ENCODE results near the gene RRP1.

Gene RRP1, protein sequence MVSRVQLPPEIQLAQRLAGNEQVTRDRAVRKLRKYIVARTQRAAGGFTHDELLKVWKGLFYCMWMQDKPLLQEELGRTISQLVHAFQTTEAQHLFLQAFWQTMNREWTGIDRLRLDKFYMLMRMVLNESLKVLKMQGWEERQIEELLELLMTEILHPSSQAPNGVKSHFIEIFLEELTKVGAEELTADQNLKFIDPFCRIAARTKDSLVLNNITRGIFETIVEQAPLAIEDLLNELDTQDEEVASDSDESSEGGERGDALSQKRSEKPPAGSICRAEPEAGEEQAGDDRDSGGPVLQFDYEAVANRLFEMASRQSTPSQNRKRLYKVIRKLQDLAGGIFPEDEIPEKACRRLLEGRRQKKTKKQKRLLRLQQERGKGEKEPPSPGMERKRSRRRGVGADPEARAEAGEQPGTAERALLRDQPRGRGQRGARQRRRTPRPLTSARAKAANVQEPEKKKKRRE

DNA sequence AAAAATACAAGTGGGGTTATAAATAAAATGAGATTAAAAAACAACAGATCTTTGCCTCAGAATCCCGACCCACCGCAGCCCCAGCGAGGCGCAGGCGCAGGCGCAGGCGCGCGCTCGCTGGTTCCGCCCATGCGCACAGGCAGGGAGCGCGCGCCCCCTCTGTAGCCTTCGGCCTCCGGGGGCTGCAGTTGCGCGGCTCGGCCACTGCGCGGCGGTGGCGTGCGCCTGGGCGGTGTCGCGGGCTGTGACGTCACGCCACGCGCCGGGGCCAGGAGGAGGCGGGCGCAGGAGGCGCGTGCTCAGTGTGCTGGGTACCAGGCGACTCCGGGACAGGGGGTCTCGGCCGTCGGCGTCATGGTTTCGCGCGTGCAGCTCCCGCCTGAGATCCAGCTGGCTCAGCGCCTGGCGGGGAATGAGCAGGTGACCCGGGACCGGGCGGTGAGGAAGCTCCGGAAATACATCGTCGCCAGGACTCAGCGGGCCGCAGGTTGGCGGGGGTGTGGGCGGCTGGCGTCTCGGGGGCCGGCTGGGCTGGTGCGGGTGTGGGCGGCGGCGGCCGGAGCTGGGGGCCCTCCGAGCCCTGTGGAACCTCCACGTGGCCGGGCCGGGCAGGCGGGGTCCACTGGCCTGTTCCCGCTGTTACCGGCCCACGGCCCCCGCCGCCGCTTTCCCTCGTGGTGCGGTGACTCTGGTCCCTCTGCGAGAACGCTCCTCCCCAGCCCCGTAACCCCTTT, at the start of gene RRP1:
RRP1 (plus strand) TSS at position 302 of the 734 bp plus-strand sequence; CDS start at position 355, 53 bp downstream.
- DNase-seq, result peak; percentile 93

DNA sequence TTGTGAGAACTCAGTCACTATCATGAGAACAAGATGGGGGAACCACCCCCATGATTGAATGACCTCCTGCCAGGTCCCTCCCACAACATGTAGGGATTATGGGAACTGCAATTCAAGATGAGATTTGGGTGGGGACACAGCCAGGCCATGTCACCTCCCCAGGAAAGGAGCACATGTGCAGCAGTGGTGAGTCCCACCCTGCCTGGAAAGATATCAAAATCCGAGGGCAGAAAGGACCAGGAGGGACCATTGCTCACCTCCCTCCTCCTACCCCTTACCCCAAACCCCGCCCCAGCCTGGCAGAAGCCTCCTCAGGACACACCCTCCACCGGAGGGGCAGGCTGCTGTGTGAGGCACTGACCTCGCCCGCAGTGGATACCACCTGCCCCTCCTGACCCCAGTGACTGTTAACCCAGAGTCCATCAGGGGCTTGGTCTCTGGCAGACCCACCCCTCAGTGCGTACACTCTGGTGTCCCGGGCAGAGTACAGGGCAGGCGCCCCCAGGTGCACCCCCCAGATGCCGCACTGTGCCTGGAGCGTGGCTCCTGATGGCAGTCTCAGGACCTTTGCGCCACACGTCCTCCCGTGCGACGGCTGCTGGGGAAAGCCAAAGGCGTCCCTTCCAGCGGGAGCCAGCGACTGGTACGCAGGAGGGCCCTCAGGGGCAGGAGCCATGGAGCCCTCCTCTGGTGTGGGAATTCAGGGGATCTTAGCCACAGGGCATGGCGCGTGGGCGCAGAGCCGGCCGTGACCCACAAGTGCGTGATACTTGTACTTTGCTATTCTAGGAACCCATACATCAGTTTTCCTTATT, 49.5 kb upstream of the RRP1 start:
- no peak for DNase-seq

DNA sequence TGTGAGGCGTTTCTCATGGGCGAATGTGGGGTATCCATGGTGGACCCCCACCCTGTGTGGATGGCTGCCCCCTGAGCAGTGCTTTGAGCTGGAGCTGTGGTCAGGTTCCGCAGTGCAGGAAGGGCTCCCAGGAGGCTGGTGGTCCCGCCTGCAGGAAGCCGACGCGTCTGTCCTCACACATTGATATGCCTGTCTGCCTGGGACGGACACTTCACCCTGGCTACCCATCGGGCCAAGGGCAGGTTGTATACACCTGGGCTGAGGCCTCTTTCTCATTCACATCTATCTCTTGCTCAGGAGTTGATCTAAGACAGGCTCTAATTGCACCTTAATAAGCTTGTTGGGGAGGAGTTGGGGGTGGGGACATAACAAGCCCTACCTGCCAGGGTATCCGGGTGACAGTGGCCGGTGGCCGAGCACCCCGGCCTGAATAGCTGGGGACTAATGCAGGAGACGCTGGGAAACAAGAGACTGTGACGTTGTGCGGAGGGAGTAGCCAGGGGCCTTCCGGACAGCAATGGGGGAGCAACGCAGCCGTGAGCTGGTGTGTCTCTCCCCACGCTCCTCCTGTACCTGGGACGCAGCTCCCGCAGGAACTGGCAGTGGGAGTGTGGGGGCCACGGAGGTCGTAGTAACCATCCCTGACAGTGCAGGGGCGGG, 48.8 kb upstream of the RRP1 start:
- no peak for DNase-seq

DNA sequence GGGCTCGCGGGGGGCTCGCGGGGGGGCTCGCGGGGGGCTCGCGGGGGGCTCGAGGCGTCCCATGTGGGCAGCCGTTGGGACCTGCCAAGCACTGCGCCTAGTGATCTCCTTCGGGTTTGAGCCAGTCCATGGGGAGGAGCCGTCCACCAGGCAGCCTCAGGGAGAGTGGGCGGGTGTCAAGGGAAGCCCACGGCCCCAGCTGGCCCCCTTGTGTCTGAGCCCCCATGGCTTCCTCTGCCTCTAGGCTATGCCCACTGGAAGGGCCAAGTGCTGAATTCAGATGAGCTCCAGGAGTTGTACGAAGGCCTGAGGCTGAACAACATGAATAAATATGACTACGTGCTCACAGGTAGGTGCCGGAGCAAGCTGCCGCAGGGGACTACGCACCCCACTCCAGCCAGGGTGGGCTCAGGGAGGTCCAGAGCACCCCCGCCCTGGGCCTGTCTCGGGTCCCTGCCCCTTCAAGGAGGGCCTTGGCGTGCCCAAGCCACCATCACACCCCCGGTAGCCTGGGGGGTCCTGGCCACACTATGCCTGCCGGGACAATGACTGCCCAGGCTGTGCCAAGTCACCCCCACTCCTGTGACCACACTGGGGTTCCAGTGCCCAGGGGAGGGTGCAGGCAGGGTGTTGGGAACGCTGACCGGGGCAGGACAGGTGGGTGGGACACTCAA, 47.8 kb upstream of the RRP1 start:
- DNase-seq, result no peak

- no peak for DNase-seq
Measured at GRCh38 chr21:43743947-43744346, 45.4 kb upstream of the RRP1 start.

DNA sequence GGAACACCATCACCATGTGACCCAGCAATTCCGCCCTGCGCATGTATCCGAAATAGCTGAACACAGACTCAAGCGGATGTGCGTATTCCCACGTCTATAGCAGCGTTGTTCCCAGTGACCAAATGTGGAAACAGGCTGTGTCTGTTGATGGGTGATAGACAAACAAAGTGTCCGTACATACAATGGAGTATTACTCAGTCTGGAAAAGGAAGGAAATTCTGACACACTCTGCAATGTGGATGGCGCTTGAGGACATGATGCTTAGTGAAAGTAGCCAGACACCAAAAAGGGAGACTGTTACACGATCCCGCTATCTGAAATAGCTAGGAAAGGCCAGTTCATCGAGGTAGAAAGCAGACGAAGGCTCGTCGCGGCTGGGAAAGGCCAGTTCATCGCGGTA, 44.7 kb upstream of the RRP1 start:
- no peak for DNase-seq

- DNase-seq, result no peak
Measured at GRCh38 chr21:43745772-43746517, 43.4 kb upstream of the RRP1 start.

GRCh38 chr21:43748622-43749021, 40.8 kb upstream of the RRP1 start:
- no peak for DNase-seq

DNA sequence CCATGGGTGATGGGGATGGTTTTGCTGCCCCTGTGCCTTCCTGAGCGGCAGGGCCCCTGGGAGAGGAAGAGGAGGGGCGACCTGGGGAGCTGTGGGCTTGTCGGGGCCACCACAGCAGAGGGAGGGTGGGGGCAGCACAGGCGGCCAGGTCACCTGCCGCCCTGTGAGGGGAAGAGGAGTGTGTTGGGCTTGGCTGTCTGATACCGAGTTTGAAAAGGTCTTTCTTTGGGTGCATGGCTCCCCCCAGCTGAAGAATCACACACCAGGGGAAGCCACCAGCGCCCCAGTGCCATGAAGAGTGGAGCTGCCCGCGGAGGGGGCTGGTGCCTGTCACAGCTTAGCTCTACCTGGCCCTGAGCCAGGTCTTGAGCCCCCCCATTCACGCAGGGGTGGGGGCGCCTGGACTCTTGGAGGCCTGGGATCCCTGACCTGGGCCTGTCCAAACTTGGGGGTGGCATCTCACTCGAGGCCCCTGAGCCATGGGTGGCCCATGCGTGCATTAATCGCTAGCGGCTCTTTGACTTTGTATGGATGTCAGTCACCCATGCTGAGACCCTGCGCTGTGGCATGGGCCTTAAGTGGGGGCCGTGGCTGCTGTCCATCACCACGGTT, 39.6 kb upstream of the RRP1 start:
- DNase-seq, result no peak

DNA sequence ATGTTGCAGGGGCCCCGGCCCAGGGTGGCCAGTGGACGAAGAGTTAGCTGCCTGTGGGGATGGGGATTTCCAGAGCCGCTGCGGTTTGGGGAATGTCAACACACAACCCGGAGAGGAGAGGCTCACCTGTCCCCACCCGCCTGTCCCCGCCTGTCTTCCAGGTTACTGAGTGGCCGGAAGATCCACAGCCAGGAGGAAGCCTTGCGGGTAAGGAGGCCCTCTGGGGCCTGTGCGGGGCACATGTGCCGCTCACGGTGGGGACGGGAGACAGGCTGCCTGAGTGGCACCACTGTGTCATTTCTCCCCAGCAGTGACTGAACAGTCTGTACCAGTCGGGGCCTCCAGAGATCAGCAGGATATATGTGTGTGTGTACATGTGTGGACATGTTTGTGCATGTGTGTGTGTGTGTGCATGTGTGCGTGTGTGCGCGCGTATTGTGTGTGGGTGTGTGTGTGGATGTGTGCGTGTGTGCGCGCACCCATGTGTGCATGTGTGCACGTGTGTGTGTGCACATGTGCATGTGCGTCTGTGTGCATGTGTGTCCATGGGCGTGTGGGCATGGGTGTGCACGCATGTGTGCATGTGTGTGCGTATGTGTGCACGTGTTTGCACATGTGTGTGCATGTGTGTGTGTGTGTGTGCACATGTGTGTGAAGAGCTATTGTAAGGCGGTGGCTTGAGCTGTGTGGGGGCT, 38.9 kb upstream of the RRP1 start:
- no peak for DNase-seq

DNA sequence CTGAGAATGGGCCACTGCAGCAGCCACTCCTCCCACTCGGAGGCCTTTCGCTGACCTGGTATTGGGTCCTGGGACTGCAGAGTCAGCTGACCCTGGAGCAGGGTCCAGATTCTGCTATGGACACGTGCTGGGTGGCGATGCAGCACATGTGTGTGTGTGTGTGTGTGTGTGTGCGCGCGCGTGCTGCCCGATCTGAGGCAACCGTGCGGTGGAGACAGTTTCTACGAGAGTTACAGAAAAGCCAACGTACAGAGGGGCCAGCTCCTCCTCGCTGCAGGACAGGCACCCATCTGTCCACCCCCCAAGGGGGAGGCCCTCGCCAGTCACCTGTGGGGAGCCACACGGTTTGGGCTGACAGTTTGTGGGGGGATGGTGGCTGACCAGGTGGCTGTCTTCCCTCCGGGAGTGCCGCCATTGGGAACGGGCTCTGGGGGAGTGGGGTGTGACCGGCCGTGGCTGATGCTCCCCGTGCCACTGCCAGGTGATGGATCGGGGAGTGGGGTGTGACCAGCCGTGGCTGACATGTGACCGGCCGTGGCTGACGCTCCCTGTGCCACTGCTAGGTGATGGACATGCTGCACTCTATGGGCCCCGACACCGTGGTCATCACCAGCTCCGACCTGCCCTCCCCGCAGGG, 37.3 kb upstream of the RRP1 start:
- no peak for DNase-seq

DNA sequence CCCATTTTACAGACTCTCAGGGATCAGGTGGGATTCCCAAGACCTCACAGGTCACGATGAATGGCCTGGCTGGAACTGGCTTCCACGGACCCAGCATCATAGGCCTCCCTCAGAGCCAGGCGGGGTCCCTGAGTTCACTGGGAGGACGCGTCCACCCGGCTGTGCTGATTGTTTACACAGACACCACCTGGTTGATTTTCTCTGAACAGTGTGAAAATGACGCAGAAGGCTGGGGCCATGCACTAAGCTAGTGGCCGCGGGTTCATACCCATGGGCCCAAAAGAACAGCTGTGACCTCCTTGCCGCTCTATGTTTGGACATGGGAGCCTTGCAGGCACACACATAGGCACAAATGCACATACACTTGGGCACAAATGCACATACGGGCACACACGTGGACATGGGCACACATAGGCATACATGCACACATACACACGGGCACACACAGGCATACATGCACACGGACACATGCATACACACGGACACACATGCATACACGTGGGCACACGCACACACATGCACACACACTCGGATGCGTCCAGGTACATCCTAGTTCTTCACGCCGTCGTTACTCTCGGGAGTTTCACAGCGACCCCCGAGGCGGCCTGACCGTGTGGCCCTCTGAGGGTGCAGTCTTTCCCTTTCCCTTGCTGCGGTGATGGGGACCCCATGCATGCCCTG, 36.5 kb upstream of the RRP1 start:
- DNase-seq, result no peak

GRCh38 chr21:43753439-43753799, 36.0 kb upstream of the RRP1 start:
- no peak for DNase-seq

- no peak for DNase-seq
Measured at GRCh38 chr21:43754948-43755781, 34.2 kb upstream of the RRP1 start.

- DNase-seq, result no peak
Measured at GRCh38 chr21:43755820-43756594, 33.4 kb upstream of the RRP1 start.

DNA sequence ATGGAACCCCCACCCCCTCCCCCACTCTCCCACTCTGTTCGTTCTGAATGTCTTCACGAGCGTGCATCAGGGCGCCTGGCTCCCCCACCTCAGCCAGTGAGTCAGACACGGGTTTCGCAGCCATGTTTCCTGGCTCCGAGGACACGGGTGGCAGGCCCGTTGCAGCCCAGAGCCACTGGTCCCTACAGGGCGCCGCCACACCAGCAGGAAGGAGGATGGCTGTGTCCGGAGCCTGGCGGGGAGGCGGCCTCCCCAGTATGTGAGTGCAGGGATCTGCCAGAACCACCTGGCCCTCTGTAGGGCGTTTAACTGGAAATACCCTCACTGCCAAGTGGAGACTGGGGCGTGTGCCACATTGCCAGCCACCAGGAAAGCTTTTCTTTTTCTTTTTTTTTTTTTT, 31.8 kb upstream of the RRP1 start:
- no peak for DNase-seq

GRCh38 chr21:43758111-43758641, 31.2 kb upstream of the RRP1 start:
- DNase-seq, result no peak
